H1 (cell line): Measurements from ENCODE around the gene PTHLH. TPM values are rescaled to one million over a fixed set of nuclear protein-coding genes. Genes with fewer than 3 reads are reported as not detected.

Experiments used
- CTCF ChIA-PET: fragments of 300-600 bp; sonication (Branson Sonifier 250); formaldehyde crosslinking; loops from one replicate; lab custom pipeline; 2021; ENCODE audit not compliant: partially characterized antibody; lab: Charles Lee
- POLR2A ChIA-PET: fragments of 300-600 bp; sonication (Branson Sonifier 250); formaldehyde crosslinking; loops from one replicate; lab custom pipeline; 2021; ENCODE audit warnings: inconsistent platforms; ENCODE audit not compliant: partially characterized antibody; lab: Charles Lee
- DNase-seq, 2 experiments: peaks; one replicate each; pipeline versions ENCODE4 v3.0.0 to v3.0.0-alpha.2; 2010 to 2022; ENCODE audit warnings: low spot score in 2 of 2, low read depth in 1 of 2, mixed read lengths in 1 of 2
- FAIRE-seq: peaks from 2 replicates; lab custom pipeline; 2011; peaks lifted over from hg19 to GRCh38; lab: Jason Lieb, UNC
- H2AFZ ChIP-seq: 2 replicates; pipeline ENCODE4 v1.8.1; 2012; ENCODE audit warnings: low read length, inconsistent platforms
- H2AK5ac ChIP-seq: 2 replicates; pipeline ENCODE4 v1.6.1; 2013; ENCODE audit warnings: low read depth, low read length
- H2BK120ac ChIP-seq: replicated peaks from 2 replicates; pipeline ENCODE3; 2013; ENCODE audit warnings: low read depth, low read length, inconsistent platforms
- H2BK12ac ChIP-seq: 2 replicates; pipeline ENCODE4 v1.6.1; 2013; ENCODE audit warnings: low read depth, low read length
- H2BK15ac ChIP-seq: 2 replicates; pipeline ENCODE4 v1.6.1; 2013; ENCODE audit warnings: low read length
- H2BK20ac ChIP-seq: 2 replicates; pipeline ENCODE4 v1.6.1; 2013; ENCODE audit warnings: low read length
- H2BK5ac ChIP-seq: 2 replicates; pipeline ENCODE4 v1.6.1; 2013; ENCODE audit warnings: low read depth, low read length
- H3K14ac ChIP-seq: 2 replicates; pipeline ENCODE4 v1.6.1; 2013; ENCODE audit warnings: inconsistent platforms; ENCODE audit not compliant: insufficient read length
- H3K18ac ChIP-seq: 2 replicates; pipeline ENCODE4 v1.6.1; 2013; ENCODE audit warnings: low read length; ENCODE audit errors: extremely low read depth
- H3K23ac ChIP-seq: 2 replicates; pipeline ENCODE4 v1.6.1; 2013; ENCODE audit warnings: inconsistent platforms; ENCODE audit not compliant: insufficient read length
- H3K23me2 ChIP-seq: 2 replicates; pipeline ENCODE4 v1.6.1; 2013; ENCODE audit warnings: low read depth, low read length
- H3K27ac ChIP-seq: 2 replicates; pipeline ENCODE4 v1.6.1; 2011; ENCODE audit warnings: low read depth, low read length, inconsistent platforms
- H3K27me3 ChIP-seq, 4 experiments: replicated peaks in 1 of 4; 1 replicate in 1 of 4; 2 replicates in 3 of 4; pipeline versions ENCODE4 v1.6.1 to v1.8.1; 2011 to 2013; ENCODE audit warnings: low read length in 3 of 4, mild to moderate bottlenecking in 3 of 4, inconsistent platforms in 2 of 4, mixed read lengths in 2 of 4, moderate library complexity in 1 of 4; ENCODE audit not compliant: control insufficient read depth in 3 of 4, insufficient read depth in 3 of 4; ENCODE audit errors: extremely low read depth in 1 of 4
- H3K36me3 ChIP-seq, 4 experiments: 2 replicates each; pipeline versions ENCODE4 v1.6.1 to v1.8.1; 2011 to 2013; ENCODE audit warnings: mild to moderate bottlenecking in 4 of 4, low read length in 3 of 4, moderate library complexity in 2 of 4, control low read depth in 1 of 4, inconsistent platforms in 1 of 4; ENCODE audit not compliant: insufficient read depth in 4 of 4, control insufficient read depth in 2 of 4
- H3K4ac ChIP-seq: replicated peaks from 2 replicates; pipeline ENCODE3; 2013; ENCODE audit warnings: low read length, low read depth, mixed read lengths, inconsistent platforms; ENCODE audit not compliant: insufficient read length
- H3K4me1 ChIP-seq, 4 experiments: replicated peaks in 1 of 4; 1 replicate in 1 of 4; 2 replicates in 3 of 4; pipeline versions ENCODE4 v1.6.1 to v1.8.1; 2011 to 2013; ENCODE audit warnings: low read length in 3 of 4, inconsistent platforms in 2 of 4, mixed read lengths in 1 of 4; ENCODE audit not compliant: insufficient read depth in 4 of 4, control insufficient read depth in 3 of 4
- H3K4me2 ChIP-seq, 2 experiments: 2 replicates each; pipeline versions ENCODE4 v1.6.1 to v1.8.1; 2011 to 2013; ENCODE audit warnings: low read depth in 2 of 2, low read length in 2 of 2, control low read depth in 1 of 2, inconsistent platforms in 1 of 2, mild to moderate bottlenecking in 1 of 2; ENCODE audit not compliant: insufficient read depth in 1 of 2
- H3K4me3 ChIP-seq, 4 experiments: fragments of 200-600, 300-600 bp in 1 of 4; sonication (generic), shearing (Covaris generic), sonication (Bioruptor Twin) in 1 of 4; 2 replicates each; pipeline versions ENCODE4 v1.5.1 to v1.8.1; 2011 to 2016; ENCODE audit warnings: low read length in 4 of 4, low read depth in 3 of 4, control low read depth in 2 of 4, inconsistent platforms in 2 of 4, mild to moderate bottlenecking in 2 of 4, mixed read lengths in 1 of 4, moderate library complexity in 1 of 4; ENCODE audit not compliant: insufficient read depth in 2 of 4; ENCODE audit errors: extremely low read depth in 1 of 4
- H3K56ac ChIP-seq: replicated peaks from 2 replicates; pipeline ENCODE3; 2013; ENCODE audit warnings: low read depth, mild to moderate bottlenecking, mixed read lengths, low read length, inconsistent platforms; ENCODE audit not compliant: insufficient read length
- H3K79me1 ChIP-seq: 2 replicates; pipeline ENCODE4 v1.6.1; 2013; ENCODE audit warnings: low read depth, low read length, control low read depth
- H3K79me2 ChIP-seq, 2 experiments: 2 replicates each; pipeline versions ENCODE4 v1.6.1 to v1.8.1; 2012 to 2013; ENCODE audit warnings: low read length in 2 of 2, mild to moderate bottlenecking in 2 of 2, inconsistent platforms in 1 of 2; ENCODE audit not compliant: insufficient read depth in 2 of 2, control insufficient read depth in 1 of 2
- H3K9ac ChIP-seq, 4 experiments: replicated peaks in 1 of 4; 1 replicate in 1 of 4; 2 replicates in 3 of 4; pipeline versions ENCODE4 v1.6.1 to v1.8.1; 2011 to 2013; ENCODE audit warnings: low read depth in 3 of 4, low read length in 3 of 4, control low read depth in 2 of 4, mild to moderate bottlenecking in 2 of 4, moderate library complexity in 2 of 4, inconsistent platforms in 1 of 4; ENCODE audit errors: extremely low read depth in 1 of 4
- H3K9me3 ChIP-seq, 2 experiments: 2 replicates each; pipeline versions ENCODE4 v1.6.1 to v1.8.1; 2012 to 2013; ENCODE audit warnings: mild to moderate bottlenecking in 2 of 2, moderate library complexity in 2 of 2, control low read depth in 1 of 2, inconsistent platforms in 1 of 2, low read depth in 1 of 2, low read length in 1 of 2, mixed read lengths in 1 of 2; ENCODE audit not compliant: insufficient read depth in 2 of 2
- H4K20me1 ChIP-seq, 2 experiments: replicated peaks in 1 of 2; 2 replicates each; pipeline versions ENCODE3 to v1.8.1; 2011 to 2013; ENCODE audit warnings: inconsistent platforms in 2 of 2, low read length in 2 of 2, mild to moderate bottlenecking in 1 of 2; ENCODE audit not compliant: insufficient read depth in 2 of 2, control insufficient read depth in 1 of 2
- H4K5ac ChIP-seq: 2 replicates; pipeline ENCODE4 v1.6.1; 2013; ENCODE audit warnings: low read length, low read depth, mixed read lengths, inconsistent platforms; ENCODE audit not compliant: insufficient read length
- H4K8ac ChIP-seq: 2 replicates; pipeline ENCODE4 v1.8.0; 2013; ENCODE audit warnings: mild to moderate bottlenecking, moderate library complexity, low read length, inconsistent platforms; ENCODE audit not compliant: insufficient read depth; ENCODE audit errors: extremely low read depth
- H4K91ac ChIP-seq: replicated peaks from 2 replicates; pipeline ENCODE3; 2013; ENCODE audit warnings: low read length, mixed read lengths, inconsistent platforms; ENCODE audit not compliant: insufficient read length
- ATF3 ChIP-seq: IDR thresholded peaks from 2 replicates; pipeline ENCODE4 v1.6.1; 2011; ENCODE audit warnings: low read depth, mild to moderate bottlenecking, low read length; ENCODE audit not compliant: insufficient read depth
- BACH1 ChIP-seq: IDR thresholded peaks from 2 replicates; pipeline ENCODE4 v1.6.1; 2012; ENCODE audit warnings: low read length, improper control_type of control experiment
- BCL11A ChIP-seq, 2 experiments: IDR thresholded peaks; one replicate each; pipeline ENCODE4 v1.6.1; 2011; ENCODE audit warnings: low read depth in 2 of 2, low read length in 2 of 2, mild to moderate bottlenecking in 2 of 2
- CHD1 ChIP-seq: IDR thresholded peaks from 2 replicates; pipeline ENCODE4 v1.6.1; 2012; ENCODE audit warnings: low read depth, low read length, improper control_type of control experiment
- CHD2 ChIP-seq: IDR thresholded peaks from 2 replicates; pipeline ENCODE4 v1.6.1; 2012; ENCODE audit warnings: low read length, improper control_type of control experiment
- CTBP2 ChIP-seq: IDR thresholded peaks from 2 replicates; pipeline ENCODE4 v1.7.0; 2011; ENCODE audit warnings: borderline replicate concordance, mild to moderate bottlenecking, moderate library complexity, mixed read lengths, low read length; ENCODE audit not compliant: insufficient read depth, insufficient read length
- EZH2 ChIP-seq: fragments of 200-600 bp; sonication (generic); IDR thresholded peaks from 2 replicates; pipeline ENCODE4 v1.7.1; 2012; ENCODE audit warnings: low read depth, mild to moderate bottlenecking, moderate library complexity, low read length, inconsistent platforms; ENCODE audit not compliant: severe bottlenecking
- GTF2F1 ChIP-seq: IDR thresholded peaks from 2 replicates; pipeline ENCODE4 v1.6.1; 2012; ENCODE audit warnings: low read depth, low read length, improper control_type of control experiment, borderline replicate concordance
- JUND ChIP-seq: IDR thresholded peaks from 2 replicates; pipeline ENCODE4 v1.6.1; 2011; ENCODE audit warnings: mild to moderate bottlenecking, improper control_type of control experiment, low read length
- KDM4A ChIP-seq: IDR thresholded peaks from one replicate; pipeline ENCODE4 v1.7.1; 2012; ENCODE audit warnings: low read depth, mild to moderate bottlenecking, moderate library complexity, low read length, inconsistent platforms; ENCODE audit not compliant: severe bottlenecking
- NRF1 ChIP-seq: IDR thresholded peaks from 2 replicates; pipeline ENCODE4 v1.6.1; 2011; ENCODE audit warnings: mild to moderate bottlenecking, low read depth, low read length, improper control_type of control experiment
- PHF8 ChIP-seq: fragments of 200-600 bp; sonication (generic); conservative IDR thresholded peaks from 2 replicates; pipeline ENCODE4 v1.7.1; 2012; ENCODE audit warnings: low read depth, mild to moderate bottlenecking, inconsistent platforms, low read length, moderate library complexity
- SP1 ChIP-seq: IDR thresholded peaks from 2 replicates; pipeline ENCODE4 v1.6.1; 2011; ENCODE audit warnings: low read depth, low read length
- WGBS, 2 experiments: shearing (Covaris generic) in 1 of 2; methylation state at CpG; one replicate each; pipeline versions ENCODE4 v1.1.6 to v1.1.7; 2013 to 2015; ENCODE audit warnings: low lambda C conversion rate in 2 of 2, mixed read lengths in 2 of 2, inconsistent platforms in 1 of 2, low coverage in 1 of 2, missing lambda C conversion rate in 1 of 2; ENCODE audit not compliant: insufficient replicate concordance in 2 of 2, insufficient coverage in 1 of 2, insufficient read length in 1 of 2; ENCODE audit errors: extremely low coverage in 1 of 2, missing lambda C conversion rate in 1 of 2; 5-methylcytosine and 5-hydroxymethylcytosine counted together
- polyA plus RNA-seq, 7 experiments: library from polyadenylated mRNA; depleted of rRNA in 3 of 7; stranded (reverse) in 5 of 7; unstranded in 2 of 7; fragments of >200 nt in 5 of 7; fragments of 200-250 nt in 2 of 7; gene quantifications; 1 replicate in 5 of 7; 2 replicates in 1 of 7; 4 replicates in 1 of 7; pipeline versions ENCODE4 v1.2.1 to v1.2.3, GENCODE V29; 2011 to 2013; ENCODE audit warnings: missing spikeins in 2 of 7, mixed read lengths in 2 of 7
- total RNA-seq: library from RNA; stranded (reverse); fragmentation: NEBNext Ultra II Directional; extraction: Animal tissue kit (Norgen Biotek cat#: 25700); gene quantifications from 2 replicates; pipeline ENCODE4 v1.2.1, GENCODE V29; 2021
- TF ChIP-seq, protein P1 (sequence below): IDR thresholded peaks from 2 replicates; pipeline ENCODE4 v1.6.1; 2012; ENCODE audit warnings: inconsistent platforms

PTHLH gene
- total and polyA plus RNA-seq, 2 of the 8 experiments (the other 6 are each of a cell fraction or from before 2014, with no cell fraction given) = 0.32 TPM; not detected in 1

- Histone ChIP-seq H4K20me1 (no peaks in the 10 kb centered on the region), H3K4me2 (no peak overlapping the region), H3K27ac (no peak overlapping the region), H2BK12ac (no peak overlapping the region), H3K18ac (no peak overlapping the region), H3K79me2 (no peaks in the 10 kb centered on the region), H2BK20ac (no peak overlapping the region), H3K56ac (no peak overlapping the region), H3K23ac (no peak overlapping the region), H2AFZ (no peak overlapping the region), H2BK5ac (no peak overlapping the region), H3K9me3 (no peaks in the 10 kb centered on the region), H2BK120ac (no peak overlapping the region), H4K91ac (no peak overlapping the region), H3K14ac (no peak overlapping the region), H3K23me2 (no peaks in the 10 kb centered on the region), H3K4me3 (no peak overlapping the region), H4K8ac (no peak overlapping the region), H3K9ac (no peak overlapping the region), H2BK15ac (no peak overlapping the region), H3K4ac (no peak overlapping the region), H3K79me1 (no peaks in the 10 kb centered on the region), H3K36me3 (no peaks in the 10 kb centered on the region), H3K27me3 (no peaks in the 10 kb centered on the region), H2AK5ac (no peak overlapping the region), H4K5ac (no peak overlapping the region), H3K4me1 (peaks cover 0 to 12% (median 6%) of the 10 kb centered on the region in 4 experiments; a peak in 5 of 7 replicates)
- FAIRE-seq (no peak), DNase-seq (no peak)
- ChIA-PET CTCF (interaction anchor here (1.2 to 2.6 kb wide), 5 partner anchors 9 to 1010 kb away, joined by 3 to 10 read pairs (median 6); no protein-coding TSS in a partner anchor), POLR2A (no interaction called here)
- 87% methylated on average over 3 of the region's 3 CpGs; no CpG with 5 or more reads in 1 of the 2 experiments for WGBS, 2 experiments
- TF ChIP-seq, protein P1, sequence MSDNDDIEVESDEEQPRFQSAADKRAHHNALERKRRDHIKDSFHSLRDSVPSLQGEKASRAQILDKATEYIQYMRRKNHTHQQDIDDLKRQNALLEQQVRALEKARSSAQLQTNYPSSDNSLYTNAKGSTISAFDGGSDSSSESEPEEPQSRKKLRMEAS = no peak
- TF ChIP-seq PHF8 (no peak), CTBP2 (no peak), GTF2F1 (no peak), NRF1 (no peak), SP1 (no peak), JUND (no peak), BCL11A (IDR thresholded peaks at IDR 0.05; ENCODE audit: low read depth in 2 of 2, low read length in 2 of 2) (no peak), ATF3 (no peak), BACH1 (no peak), EZH2 (no peak), CHD1 (no peak), CHD2 (no peak), KDM4A (no peak)
Observed at GRCh38 chr12:27953817-27954216, 18.7 kb downstream of the PTHLH start.
